IMR-90 (cell line): ENCODE data around the gene CASS4. TPM values are rescaled to one million over a fixed set of nuclear protein-coding genes. Genes with fewer than 3 reads are reported as not detected.

Source experiments
- ATAC-seq: fragments of 200-7000 bp; cut with Tn5 transposase; 2 replicates; pipeline ENCODE4 v1.9.1; 2020; ENCODE audit warnings: low read depth, mild to moderate bottlenecking, moderate library complexity
- BruUV-seq: library from RNA; stranded (reverse); fragments of 400-500 nt; replicated peaks from 2 replicates; lab custom pipeline; 2021; lab: Mats Ljungman, UMichigan
- CTCF ChIA-PET: fragments of 300-600 bp; formaldehyde crosslinking; extraction: SDS; loops from one replicate; lab custom pipeline; 2021; ENCODE audit warnings: antibody characterized with exemption; lab: Yijun Ruan, JAX
- POLR2A ChIA-PET: fragments of 300-600 bp; sonication (Branson Sonifier 250); formaldehyde crosslinking; loops from one replicate; lab custom pipeline; 2022; ENCODE audit warnings: antibody characterized with exemption; ENCODE audit not compliant: unreplicated experiment; lab: Charles Lee
- DNase-seq: peaks from one replicate; pipeline ENCODE4 v3.0.0; 2013
- H2AFZ ChIP-seq: replicated peaks from 2 replicates; pipeline ENCODE3; 2013; ENCODE audit warnings: low read length, mild to moderate bottlenecking; ENCODE audit not compliant: poor library complexity
- H2AK5ac ChIP-seq: 2 replicates; pipeline ENCODE4 v1.6.1; 2013; ENCODE audit warnings: low read depth, low read length, inconsistent platforms
- H2AK9ac ChIP-seq: replicated peaks from 2 replicates; pipeline ENCODE3; 2013; ENCODE audit warnings: mild to moderate bottlenecking, low read depth, low read length, moderate library complexity; ENCODE audit not compliant: poor library complexity
- H2BK120ac ChIP-seq: 2 replicates; pipeline ENCODE4 v1.6.1; 2013; ENCODE audit warnings: low read depth, low read length, inconsistent platforms
- H2BK15ac ChIP-seq: 3 replicates; pipeline ENCODE4 v1.6.1; 2013; ENCODE audit warnings: low read depth, low read length, inconsistent platforms
- H2BK20ac ChIP-seq: 2 replicates; pipeline ENCODE4 v1.6.1; 2013; ENCODE audit warnings: low read depth, mild to moderate bottlenecking, inconsistent platforms, low read length, moderate library complexity
- H2BK5ac ChIP-seq: 2 replicates; pipeline ENCODE4 v1.6.1; 2013; ENCODE audit warnings: mild to moderate bottlenecking, low read depth, low read length, inconsistent platforms; ENCODE audit not compliant: poor library complexity, severe bottlenecking
- H3K14ac ChIP-seq: replicated peaks from 2 replicates; pipeline ENCODE4 v1.6.1; 2013; ENCODE audit warnings: low read depth, low read length, inconsistent platforms
- H3K18ac ChIP-seq: 2 replicates; pipeline ENCODE4 v1.6.1; 2013; ENCODE audit warnings: low read depth, low read length, control low read depth
- H3K23ac ChIP-seq: 2 replicates; pipeline ENCODE4 v1.6.1; 2013; ENCODE audit warnings: low read depth, low read length, inconsistent platforms
- H3K27ac ChIP-seq: 2 replicates; pipeline ENCODE4 v1.5.1; 2013; ENCODE audit warnings: mild to moderate bottlenecking, control low read depth, low read length; ENCODE audit not compliant: insufficient read depth
- H3K27me3 ChIP-seq: 2 replicates; pipeline ENCODE4 v1.6.1; 2013; ENCODE audit warnings: low read length; ENCODE audit not compliant: control insufficient read depth, insufficient read depth
- H3K36me3 ChIP-seq: 2 replicates; pipeline ENCODE4 v1.6.1; 2013; ENCODE audit warnings: low read length, mixed read lengths; ENCODE audit not compliant: control insufficient read depth, insufficient read depth
- H3K4ac ChIP-seq: 2 replicates; pipeline ENCODE4 v1.6.1; 2013; ENCODE audit warnings: low read depth, low read length, inconsistent platforms
- H3K4me1 ChIP-seq: 2 replicates; pipeline ENCODE4 v1.6.1; 2013; ENCODE audit warnings: low read length, mixed read lengths; ENCODE audit not compliant: control insufficient read depth, insufficient read depth
- H3K4me2 ChIP-seq: 2 replicates; pipeline ENCODE4 v1.6.1; 2013; ENCODE audit warnings: low read depth, mild to moderate bottlenecking, control low read depth, low read length, moderate library complexity
- H3K4me3 ChIP-seq: 2 replicates; pipeline ENCODE4 v1.5.1; 2013; ENCODE audit warnings: low read depth, mild to moderate bottlenecking, control low read depth, low read length, moderate library complexity; ENCODE audit not compliant: insufficient read depth
- H3K56ac ChIP-seq: 2 replicates; pipeline ENCODE4 v1.6.1; 2013; ENCODE audit warnings: low read length, inconsistent platforms; ENCODE audit not compliant: insufficient read depth; ENCODE audit errors: extremely low read depth
- H3K79me1 ChIP-seq, 2 experiments: 2 replicates each; pipeline ENCODE4 v1.6.1; 2013; ENCODE audit warnings: low read length in 2 of 2, inconsistent platforms in 1 of 2, low read depth in 1 of 2
- H3K9ac ChIP-seq: 2 replicates; pipeline ENCODE4 v1.6.1; 2013; ENCODE audit warnings: low read depth, low read length, control low read depth
- H3K9me1 ChIP-seq: 2 replicates; pipeline ENCODE4 v1.6.1; 2013; ENCODE audit warnings: low read length, inconsistent platforms; ENCODE audit not compliant: insufficient read depth
- H3K9me3 ChIP-seq: 2 replicates; pipeline ENCODE4 v1.6.1; 2013; ENCODE audit warnings: low read length; ENCODE audit not compliant: control insufficient read depth, insufficient read depth
- H4K20me1 ChIP-seq: 2 replicates; pipeline ENCODE4 v1.6.1; 2013; ENCODE audit warnings: low read length, inconsistent platforms; ENCODE audit not compliant: insufficient read depth
- H4K5ac ChIP-seq: 2 replicates; pipeline ENCODE4 v1.6.1; 2013; ENCODE audit warnings: mild to moderate bottlenecking, low read depth, low read length, control low read depth
- H4K8ac ChIP-seq, 2 experiments: 2 replicates each; pipeline ENCODE4 v1.6.1; 2013; ENCODE audit warnings: low read depth in 2 of 2, low read length in 2 of 2, control low read depth in 1 of 2, inconsistent platforms in 1 of 2
- H4K91ac ChIP-seq: 2 replicates; pipeline ENCODE4 v1.6.1; 2013; ENCODE audit warnings: low read depth, low read length, inconsistent platforms; ENCODE audit not compliant: insufficient read depth
- CEBPB ChIP-seq: IDR thresholded peaks from 2 replicates; pipeline ENCODE4 v1.6.1; 2012; ENCODE audit warnings: low read depth, low read length, improper control_type of control experiment
- MAFK ChIP-seq: IDR thresholded peaks from 2 replicates; pipeline ENCODE4 v1.6.1; 2012; ENCODE audit warnings: low read depth, low read length, improper control_type of control experiment
- MAZ ChIP-seq: IDR thresholded peaks from 2 replicates; pipeline ENCODE4 v1.6.1; 2012; ENCODE audit warnings: low read depth, mild to moderate bottlenecking, low read length, improper control_type of control experiment, moderate library complexity, borderline replicate concordance
- MXI1 ChIP-seq: IDR thresholded peaks from 2 replicates; pipeline ENCODE4 v1.6.1; 2012; ENCODE audit warnings: low read depth, mild to moderate bottlenecking, low read length, moderate library complexity, borderline replicate concordance
- POLR2A ChIP-seq: IDR thresholded peaks from 2 replicates; pipeline ENCODE4 v1.6.1; 2012; ENCODE audit warnings: mild to moderate bottlenecking, low read depth, low read length
- RAD21 ChIP-seq: IDR thresholded peaks from 2 replicates; pipeline ENCODE4 v1.6.1; 2012; ENCODE audit warnings: low read length, improper control_type of control experiment
- RFX5 ChIP-seq: IDR thresholded peaks from 2 replicates; pipeline ENCODE4 v1.8.0; 2012; ENCODE audit warnings: low read depth, mild to moderate bottlenecking, low read length, moderate library complexity
- SMC3 ChIP-seq: fragments of 150-350 bp; IDR thresholded peaks from 2 replicates; pipeline ENCODE4 v1.6.1; 2016; ENCODE audit warnings: low read depth, mild to moderate bottlenecking, antibody characterized with exemption, low read length, moderate library complexity
- WGBS, 2 experiments: methylation state at CpG; one replicate each; pipeline versions ENCODE4 v1.1.5 to v1.1.7; 2013; ENCODE audit warnings: missing lambda C conversion rate in 2 of 2; ENCODE audit not compliant: insufficient read length in 1 of 2; ENCODE audit errors: extremely low coverage in 2 of 2; 5-methylcytosine and 5-hydroxymethylcytosine counted together
- dilution Hi-C: fragments of 300-500 bp; cut with HindIII; formaldehyde crosslinking; loops from one replicate; pipeline ENCODE4 v1.14.3; 2018; ENCODE audit warnings: low sequenced_read_pairs; ENCODE audit not compliant: unreplicated experiment
- in situ Hi-C: fragments of 300-500 bp; cut with MboI; formaldehyde crosslinking; loops from 3 replicates; pipeline ENCODE4 v1.14.3; 2019; ENCODE audit warnings: low sequenced_read_pairs, inconsistent platforms, mixed read lengths
- intact Hi-C: fragments of 100-400 bp; cut with micrococcal nuclease; formaldehyde crosslinking; loops from 2 replicates; pipeline ENCODE4 v1.10.0; 2022
- polyA plus RNA-seq, 3 experiments: library from polyadenylated mRNA; depleted of rRNA; stranded (reverse); fragments of >200 nt; gene quantifications; 2 replicates each; pipeline ENCODE4 v1.2.3, GENCODE V29; 2012; ENCODE audit warnings: low replicate concordance in 1 of 3
- total RNA-seq: library from RNA; depleted of rRNA; stranded (reverse); fragments of >200 nt; gene quantifications from 2 replicates; pipeline ENCODE4 v1.2.3, GENCODE V29; 2012
- TF ChIP-seq, protein P1 (sequence below): fragments of 150-350 bp; IDR thresholded peaks from 2 replicates; pipeline ENCODE4 v1.6.1; 2016; ENCODE audit warnings: low read depth, mild to moderate bottlenecking, low read length, moderate library complexity, borderline replicate concordance
- TF ChIP-seq, protein P2 (sequence below): fragments of 150-350 bp; IDR thresholded peaks from 2 replicates; pipeline ENCODE4 v1.6.1; 2017; ENCODE audit warnings: mild to moderate bottlenecking, antibody characterized with exemption, low read length, low read depth

The CASS4 gene
- total and polyA plus RNA-seq, 2 of the 4 experiments (the other 2 are of a cell fraction), result 25.8 to 26.5 TPM

DNA sequence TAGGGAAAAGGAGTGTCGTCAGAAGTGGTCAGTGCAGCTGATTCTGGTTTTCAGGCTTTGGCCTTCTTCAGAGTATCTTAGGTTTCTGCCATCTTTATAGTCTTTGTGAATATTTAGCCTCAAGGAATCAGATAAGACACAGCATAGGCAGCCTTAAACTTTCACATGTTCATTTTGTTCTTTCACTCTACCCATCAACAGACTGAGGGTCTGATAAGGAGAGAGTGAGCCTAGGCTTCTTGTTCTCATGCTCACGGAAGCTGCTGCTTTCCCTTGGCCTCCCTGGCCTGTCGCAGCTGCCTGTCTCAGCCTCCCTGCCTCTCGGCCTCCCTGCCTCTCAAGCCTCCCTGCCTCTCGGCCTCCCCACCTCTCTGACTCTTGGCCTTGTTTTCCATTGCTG lies 76.5 kb downstream of the CASS4 start:
- H3K4me1 ChIP-seq, result peaks cover 2% of the 10 kb centered on the region; the same call in 1 of the 2 replicates
- H3K14ac ChIP-seq, result no peak overlapping the region
- intact Hi-C loops (no loop called here), in situ Hi-C loops (no loop called here), dilution Hi-C loops (no loop called here)
- TF ChIP-seq, protein P1, sequence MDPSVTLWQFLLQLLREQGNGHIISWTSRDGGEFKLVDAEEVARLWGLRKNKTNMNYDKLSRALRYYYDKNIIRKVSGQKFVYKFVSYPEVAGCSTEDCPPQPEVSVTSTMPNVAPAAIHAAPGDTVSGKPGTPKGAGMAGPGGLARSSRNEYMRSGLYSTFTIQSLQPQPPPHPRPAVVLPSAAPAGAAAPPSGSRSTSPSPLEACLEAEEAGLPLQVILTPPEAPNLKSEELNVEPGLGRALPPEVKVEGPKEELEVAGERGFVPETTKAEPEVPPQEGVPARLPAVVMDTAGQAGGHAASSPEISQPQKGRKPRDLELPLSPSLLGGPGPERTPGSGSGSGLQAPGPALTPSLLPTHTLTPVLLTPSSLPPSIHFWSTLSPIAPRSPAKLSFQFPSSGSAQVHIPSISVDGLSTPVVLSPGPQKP, result no peak
- TF ChIP-seq CEBPB (no peak), MAZ (no peak), SMC3 (no peak), MAFK (no peak), RFX5 (no peak), MXI1 (no peak), RAD21 (no peak), POLR2A (no peak)
- TF ChIP-seq, protein P2, sequence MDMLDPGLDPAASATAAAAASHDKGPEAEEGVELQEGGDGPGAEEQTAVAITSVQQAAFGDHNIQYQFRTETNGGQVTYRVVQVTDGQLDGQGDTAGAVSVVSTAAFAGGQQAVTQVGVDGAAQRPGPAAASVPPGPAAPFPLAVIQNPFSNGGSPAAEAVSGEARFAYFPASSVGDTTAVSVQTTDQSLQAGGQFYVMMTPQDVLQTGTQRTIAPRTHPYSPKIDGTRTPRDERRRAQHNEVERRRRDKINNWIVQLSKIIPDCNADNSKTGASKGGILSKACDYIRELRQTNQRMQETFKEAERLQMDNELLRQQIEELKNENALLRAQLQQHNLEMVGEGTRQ, result no peak
- no peak overlapping the region for H4K5ac ChIP-seq
- H3K36me3 ChIP-seq, result peaks cover 48% of the 10 kb centered on the region
- ChIA-PET CTCF (no interaction called here), POLR2A (no interaction called here)
- 76% methylated on average over 3 of the region's 5 CpGs; no CpG with 5 or more reads in 1 of the 2 experiments for WGBS, 2 experiments
- H3K4me3 ChIP-seq, result no peak overlapping the region
- no peak overlapping the region for H4K8ac ChIP-seq
- peaks cover 29 to 40% of the 10 kb centered on the region in 2 experiments for H3K79me1 ChIP-seq
- H2BK120ac ChIP-seq, result no peak overlapping the region
- no peak overlapping the region for H3K56ac ChIP-seq
- H3K9me3 ChIP-seq, result no peaks in the 10 kb centered on the region
- H2BK20ac ChIP-seq, result no peak overlapping the region
- H3K27ac ChIP-seq, result no peak overlapping the region
- no peak overlapping the region for H2AFZ ChIP-seq
- DNase-seq (no peak), ATAC-seq (no peak)
- no peak overlapping the region for H2AK5ac ChIP-seq
- H3K4me2 ChIP-seq, result no peak overlapping the region
- H2BK15ac ChIP-seq, result no peak overlapping the region
- no peaks in the 10 kb centered on the region for H3K27me3 ChIP-seq
- H3K23ac ChIP-seq, result no peak overlapping the region
- H4K91ac ChIP-seq, result no peak overlapping the region
- BruUV-seq, result no TSS peak
- no peak overlapping the region for H3K9ac ChIP-seq
- H4K20me1 ChIP-seq, result peaks cover 6% of the 10 kb centered on the region
- no peak overlapping the region for H3K4ac ChIP-seq
- no peaks in the 10 kb centered on the region for H3K9me1 ChIP-seq
- H2BK5ac ChIP-seq, result no peak overlapping the region
- H2AK9ac ChIP-seq, result no peak overlapping the region
- no peak overlapping the region for H3K18ac ChIP-seq
